ENCODE data around the gene TRIM54.

TRIM54 gene

DNA sequence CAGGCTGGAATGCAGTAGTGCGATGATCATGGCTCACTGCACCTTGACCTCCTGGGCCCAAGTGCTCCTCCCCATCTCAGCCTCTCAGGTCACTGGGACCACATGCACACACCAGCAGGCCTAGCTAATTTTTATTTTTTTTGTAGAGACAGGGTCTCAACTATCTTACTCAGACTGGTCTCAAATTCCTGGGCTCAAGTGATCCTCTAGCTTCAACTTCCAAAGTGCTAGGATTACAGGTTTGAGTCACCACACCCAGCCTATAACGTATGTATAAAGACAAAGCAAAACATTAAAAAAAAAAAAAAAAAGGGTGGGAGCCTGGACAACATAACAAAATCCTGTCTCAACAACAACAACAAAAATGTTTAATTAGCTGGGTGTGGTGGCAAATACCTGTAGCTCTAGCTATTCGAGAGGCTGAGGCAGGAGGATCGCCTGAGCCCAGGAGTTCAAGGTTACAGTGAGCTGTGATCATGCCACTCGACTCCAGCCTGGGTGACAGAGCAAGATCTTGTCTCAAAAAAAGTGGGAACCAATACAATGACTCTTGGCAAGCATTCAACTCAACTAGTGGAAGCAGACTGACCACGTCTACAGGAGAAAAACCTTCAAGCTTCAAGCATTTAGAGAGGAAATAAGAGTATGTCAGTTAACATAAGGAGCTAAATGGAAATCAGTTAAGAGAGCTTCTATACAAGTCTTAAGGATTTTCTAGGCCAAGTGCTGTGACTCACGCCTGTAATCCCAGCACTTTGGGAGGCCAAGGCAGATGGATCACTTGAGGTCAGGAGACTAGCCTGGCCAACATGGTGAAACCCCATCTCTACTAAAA is 71.8 kb downstream of the TRIM54 start:
- in situ Hi-C loops (cut with MboI; ENCODE audit: low sequenced_read_pairs), result no loop called here

DNA sequence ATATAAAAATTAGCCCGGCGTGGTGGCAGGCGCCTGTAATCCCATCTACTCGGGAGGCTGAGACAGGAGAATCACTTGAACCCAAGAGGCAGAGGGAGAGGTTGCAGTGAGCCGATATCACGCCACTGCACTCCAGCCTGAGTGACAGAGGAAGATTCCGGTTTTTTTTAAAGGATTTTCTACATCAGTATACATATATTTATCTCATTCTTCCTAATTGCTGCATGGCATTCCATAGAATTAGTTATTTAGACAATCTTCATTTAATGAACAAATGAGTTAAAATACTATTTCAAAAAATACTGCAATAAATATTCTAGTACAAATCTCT is 72.3 kb downstream of the TRIM54 start:
- in situ Hi-C loops (cut with MboI; ENCODE audit: low sequenced_read_pairs), result no loop called here

DNA sequence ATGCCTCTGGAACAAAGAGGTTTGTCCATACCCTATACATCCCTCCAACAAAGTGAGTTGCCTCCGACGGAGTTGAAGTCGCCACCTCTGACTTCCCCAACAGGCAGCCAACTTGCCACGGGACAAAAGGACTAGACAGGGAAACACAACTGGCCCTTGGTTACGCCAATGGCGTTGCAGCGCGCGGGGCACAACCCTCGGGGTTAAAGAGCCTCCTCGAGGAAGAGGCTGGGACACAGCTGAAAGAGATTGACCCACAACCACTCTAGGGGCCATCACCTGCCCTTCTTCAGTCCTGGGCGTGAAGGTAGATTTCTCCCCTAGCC is 73.8 kb downstream of the TRIM54 start:
- in situ Hi-C loops (cut with MboI; ENCODE audit: low sequenced_read_pairs), result no loop called here

DNA sequence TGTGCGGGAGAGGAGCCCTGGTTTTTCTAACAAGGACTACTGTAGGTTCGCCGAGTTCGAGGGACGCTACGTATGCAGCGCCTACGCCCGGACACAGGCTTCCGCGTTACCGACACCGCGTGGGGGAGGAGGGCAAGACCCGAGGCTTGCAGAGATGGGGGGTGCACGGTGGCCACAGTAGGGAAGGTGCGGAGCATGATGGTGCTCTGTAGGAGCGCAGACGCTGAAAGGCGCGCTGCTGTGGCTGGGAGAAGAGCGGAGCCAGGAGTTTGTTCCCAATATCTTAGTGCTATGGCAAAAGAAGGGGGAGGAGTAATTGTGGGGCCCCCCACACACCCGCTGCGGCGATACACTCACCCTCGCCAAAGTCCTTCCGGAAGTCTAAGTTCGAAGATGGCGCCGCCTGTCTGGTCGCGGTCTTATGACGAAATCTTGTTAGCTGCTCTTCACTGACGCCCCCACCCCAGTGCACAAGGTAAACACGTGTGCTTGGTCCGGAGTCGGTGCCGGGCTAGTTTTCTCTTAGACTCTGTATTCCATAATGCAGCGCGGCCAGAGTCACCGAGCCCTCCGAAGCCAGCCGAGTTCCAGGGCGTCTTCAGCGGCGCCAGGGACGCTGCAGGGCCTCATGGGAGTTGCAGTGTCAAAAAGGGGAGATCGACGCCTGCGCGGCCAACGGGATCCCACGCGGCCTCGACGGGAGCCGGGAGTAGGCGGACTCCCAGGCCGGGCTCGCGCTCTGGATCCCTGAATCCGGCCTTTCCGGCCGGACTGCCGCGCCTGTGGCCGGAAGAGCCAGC is 74.4 kb downstream of the TRIM54 start, which contains the start of gene GTF3C2:
GTF3C2 (minus strand) TSS at position 383 of the 800 bp plus-strand sequence. CDS start 13,210 bp downstream, outside the sequence.
- in situ Hi-C loops (cut with MboI; ENCODE audit: low sequenced_read_pairs), result no loop called here

Data from HL-60/S4 (cell line).